Dermis blood vessel endothelial cell (primary cell): ENCODE results near the gene ENOX1. TPM values are rescaled to one million over a fixed set of nuclear protein-coding genes. Genes with fewer than 3 reads are reported as not detected.

ENCODE experiments used
- DNase-seq: peaks from one replicate; pipeline ENCODE4 v3.0.0; 2010
- total RNA-seq: library from RNA; depleted of rRNA; stranded (reverse); fragments of >200 nt; gene quantifications from 2 replicates; pipeline ENCODE4 v1.2.3, GENCODE V29; 2014

Gene ENOX1
- total RNA-seq, 1 donor from 2014 or later, result 2.0 TPM

- peak; percentile 5 for DNase-seq
These were observed 1.5 kb downstream of the ENOX1 start for GRCh38 chr13:43785261-43785649.

DNA sequence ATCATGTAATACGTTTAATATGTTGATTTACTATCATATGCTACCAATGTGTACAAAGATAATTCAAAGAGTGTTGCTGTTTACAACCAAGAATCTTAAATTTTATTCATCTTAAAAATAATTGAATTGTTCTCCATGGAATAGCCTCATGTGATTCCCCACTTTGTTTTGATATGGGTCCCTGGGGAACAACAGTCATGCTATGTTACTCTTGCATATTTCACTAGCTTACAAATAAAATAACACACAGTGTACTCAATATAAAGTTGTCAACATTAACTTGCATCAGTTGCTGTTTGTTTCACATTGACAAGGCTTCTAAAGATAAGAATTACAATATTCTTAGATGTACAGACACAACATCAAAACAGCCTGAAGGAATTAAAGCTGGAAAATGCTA, 2.3 kb downstream of the ENOX1 start:
- DNase-seq, result no peak

- peak; percentile 70 for DNase-seq
These were observed 3.0 kb downstream of the ENOX1 start for GRCh38 chr13:43783820-43784219.

DNA sequence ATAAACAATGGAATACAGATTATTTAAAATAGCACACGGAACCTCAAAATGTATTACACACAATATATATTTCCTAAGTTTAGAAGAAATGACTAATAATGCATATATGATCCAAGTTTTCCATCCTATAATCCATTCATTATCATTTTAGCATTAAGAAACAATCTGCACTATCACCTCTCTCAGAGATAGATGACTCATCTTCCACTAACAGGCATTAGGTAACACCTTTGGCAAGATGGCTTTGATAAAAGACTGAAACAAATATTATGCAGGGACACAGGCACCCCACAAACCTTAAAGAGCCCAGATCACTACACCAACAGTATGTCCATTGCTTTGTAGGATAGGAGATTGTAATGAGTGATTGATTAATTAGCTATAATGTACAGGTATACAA, 4.1 kb downstream of the ENOX1 start:
- DNase-seq, result no peak

GRCh38 chr13:43780666-43781065, 6.1 kb downstream of the ENOX1 start:
- no peak for DNase-seq

DNA sequence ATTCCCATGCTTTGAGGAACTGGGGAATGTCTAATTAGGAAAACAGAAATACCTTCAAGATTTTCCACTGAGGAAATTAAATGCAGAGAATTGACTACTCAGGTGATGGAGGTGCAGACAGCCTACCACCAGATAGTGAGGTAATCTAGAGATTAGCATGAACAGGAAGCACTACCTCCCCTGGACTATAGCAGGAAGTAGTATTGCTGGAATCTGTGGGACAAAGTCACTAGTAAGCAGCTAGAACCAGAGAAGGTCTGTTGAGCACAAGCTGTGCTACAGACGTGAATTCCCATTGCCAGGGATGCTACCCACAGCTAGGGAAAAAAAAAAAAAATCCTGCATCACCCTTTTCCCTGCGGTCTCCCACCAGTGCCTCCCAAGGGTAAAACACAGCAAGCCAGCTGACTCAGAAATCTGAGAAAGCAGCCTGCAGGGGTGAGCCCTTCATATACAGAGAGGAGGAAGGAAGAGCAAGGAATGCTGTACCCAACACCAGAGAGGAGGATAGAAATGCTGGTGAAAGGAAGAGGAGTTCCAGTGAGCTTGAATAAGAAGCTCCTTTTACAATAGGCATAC, 10.2 kb downstream of the ENOX1 start:
- DNase-seq, result no peak

- DNase-seq, result no peak
These were observed 10.8 kb downstream of the ENOX1 start for GRCh38 chr13:43776006-43776405.

- no peak for DNase-seq
These were observed 13.2 kb downstream of the ENOX1 start for GRCh38 chr13:43773602-43774001.

DNA sequence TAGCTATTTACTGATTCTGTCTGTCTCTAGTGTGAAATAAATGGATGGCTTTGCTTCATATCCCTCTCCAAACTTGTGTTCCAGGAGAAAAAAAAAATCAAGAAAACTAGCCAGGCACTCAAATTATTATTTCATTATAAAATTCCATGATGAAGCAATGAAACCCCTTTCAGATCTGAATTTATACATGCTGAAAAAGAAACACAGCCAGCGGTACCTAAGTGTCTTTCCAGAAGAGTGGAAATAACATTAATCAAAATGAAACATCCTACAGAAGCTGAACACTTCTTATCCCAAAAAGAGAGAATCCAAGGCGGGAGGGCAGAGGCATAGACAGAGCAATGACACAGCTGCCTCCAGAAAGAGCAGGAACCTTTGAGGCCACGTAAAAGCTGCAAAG, 15.9 kb downstream of the ENOX1 start:
- DNase-seq, result no peak

DNA sequence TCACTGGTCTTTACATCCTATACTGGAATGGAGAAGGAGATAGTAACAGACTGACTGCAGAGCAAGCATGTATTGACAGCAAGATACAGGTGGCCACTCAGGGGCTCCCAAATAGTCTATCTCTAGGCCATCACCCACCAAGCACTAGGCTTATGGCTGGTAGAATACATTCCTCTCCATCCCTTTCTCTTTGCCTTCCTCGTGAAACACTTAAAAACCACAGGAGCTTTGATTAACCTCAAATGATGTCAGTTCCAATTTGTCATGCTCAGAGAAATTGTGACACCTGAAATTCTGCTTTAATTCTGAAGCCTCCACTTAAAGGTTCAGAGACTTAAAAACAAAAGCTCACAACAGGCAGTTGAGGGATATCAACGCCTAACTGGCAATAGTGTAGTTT, 17.2 kb downstream of the ENOX1 start:
- DNase-seq, result no peak

DNA sequence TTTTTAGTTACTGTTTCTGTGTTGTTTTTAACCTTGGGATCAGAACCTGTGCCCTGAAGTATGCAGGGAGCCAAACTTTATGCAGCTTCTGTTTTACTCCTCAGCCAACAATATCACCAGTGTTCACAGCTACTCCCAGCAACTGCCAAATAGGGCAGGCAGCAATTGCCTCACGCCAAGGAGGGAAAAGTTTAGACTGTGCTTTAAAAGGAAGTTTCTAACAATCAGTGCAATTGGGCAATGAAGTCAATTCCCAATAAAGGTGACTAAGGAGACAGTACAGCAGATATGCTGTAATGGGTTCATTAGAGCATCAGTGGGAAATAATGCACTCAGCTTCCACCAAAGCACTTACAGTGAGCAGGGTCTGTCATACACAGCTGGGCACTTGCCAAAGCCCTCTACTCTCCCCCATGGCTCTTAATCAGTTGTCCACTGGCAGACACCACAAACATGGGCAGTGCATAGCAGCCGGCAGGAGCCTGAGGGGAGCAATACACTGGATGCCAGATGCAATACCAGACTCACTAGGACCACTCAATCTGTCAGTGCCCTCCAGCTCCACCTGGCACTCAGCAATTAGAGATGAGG, 19.3 kb downstream of the ENOX1 start:
- DNase-seq, result no peak

DNA sequence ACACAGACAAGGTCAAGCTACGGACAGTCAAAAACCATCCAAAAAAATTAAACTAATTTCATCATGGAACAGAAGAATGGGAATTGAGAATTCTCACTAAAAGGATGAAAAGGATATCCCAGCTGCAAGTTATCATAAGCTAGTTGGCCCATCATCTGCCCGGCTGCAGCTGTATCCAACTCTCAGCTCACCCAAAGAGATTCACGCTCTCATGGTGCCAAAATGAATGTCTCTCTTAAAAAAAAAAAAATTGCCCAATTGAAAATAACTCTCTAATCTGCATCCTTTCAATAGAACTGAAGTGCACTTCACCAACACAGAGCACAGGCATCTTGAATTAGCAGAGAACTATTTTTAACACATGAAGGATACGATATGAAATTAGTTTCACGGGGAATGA, 20.0 kb downstream of the ENOX1 start:
- DNase-seq, result no peak

GRCh38 chr13:43764349-43764748, 22.4 kb downstream of the ENOX1 start:
- no peak for DNase-seq

GRCh38 chr13:43763143-43763759, 23.5 kb downstream of the ENOX1 start:
- DNase-seq, result no peak

DNA sequence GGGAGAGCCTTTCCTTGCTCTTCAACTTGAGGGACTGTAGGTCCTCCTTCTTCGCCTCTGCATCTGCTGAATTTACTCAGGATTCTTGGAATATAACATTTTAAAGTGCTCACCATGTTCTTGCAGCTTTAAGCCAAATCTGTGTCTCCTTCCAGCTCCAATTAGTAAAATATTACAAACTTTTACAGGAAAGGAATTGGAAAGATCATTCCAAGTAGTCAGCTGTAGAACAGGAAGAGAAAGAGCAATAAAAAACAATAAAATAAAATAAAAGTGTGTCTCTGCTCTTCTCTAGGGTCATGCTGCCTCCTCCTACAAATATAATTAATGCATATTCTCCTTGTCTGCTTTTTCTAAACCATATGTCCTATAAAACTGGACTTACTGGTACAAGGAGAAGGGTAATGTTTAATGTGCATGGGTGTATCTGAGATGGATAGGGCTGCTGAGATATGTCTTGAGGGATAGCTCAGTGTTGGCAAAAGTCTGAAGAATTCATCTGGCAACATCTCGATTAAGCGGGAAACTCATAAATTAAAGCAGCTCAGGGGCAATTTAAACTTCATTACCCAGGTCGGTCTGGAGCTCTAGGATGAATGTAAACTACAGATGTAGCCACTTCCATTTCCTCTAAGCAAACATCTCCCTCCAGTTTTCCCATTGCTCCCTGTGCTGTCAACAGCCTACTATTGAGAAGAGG, 25.0 kb downstream of the ENOX1 start:
- no peak for DNase-seq

- DNase-seq, result no peak
These were observed 26.5 kb downstream of the ENOX1 start for GRCh38 chr13:43760257-43760656.

GRCh38 chr13:43758834-43759233, 27.9 kb downstream of the ENOX1 start:
- DNase-seq, result no peak

GRCh38 chr13:43757266-43757665, 29.5 kb downstream of the ENOX1 start:
- no peak for DNase-seq

- DNase-seq, result no peak
These were observed 30.9 kb downstream of the ENOX1 start for GRCh38 chr13:43755844-43756243.

DNA sequence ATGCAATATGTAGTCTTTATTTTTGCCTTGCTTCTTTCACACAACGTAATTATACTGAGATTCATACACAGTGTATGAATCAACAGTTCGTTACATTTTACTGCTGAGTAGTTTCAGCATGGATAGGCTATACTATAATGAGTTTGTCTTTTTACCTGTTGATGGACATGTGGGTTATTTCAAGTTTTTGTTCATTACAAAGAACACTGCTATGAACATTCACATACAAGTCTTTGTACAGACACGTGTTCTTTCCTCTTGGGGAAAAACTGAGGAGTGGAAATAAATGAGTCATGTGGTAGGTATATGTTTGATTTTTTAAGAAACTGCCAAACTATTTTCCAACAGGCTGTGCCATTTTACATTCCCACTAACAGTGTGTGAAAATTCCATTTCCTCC, 35.1 kb downstream of the ENOX1 start:
- DNase-seq, result no peak

DNA sequence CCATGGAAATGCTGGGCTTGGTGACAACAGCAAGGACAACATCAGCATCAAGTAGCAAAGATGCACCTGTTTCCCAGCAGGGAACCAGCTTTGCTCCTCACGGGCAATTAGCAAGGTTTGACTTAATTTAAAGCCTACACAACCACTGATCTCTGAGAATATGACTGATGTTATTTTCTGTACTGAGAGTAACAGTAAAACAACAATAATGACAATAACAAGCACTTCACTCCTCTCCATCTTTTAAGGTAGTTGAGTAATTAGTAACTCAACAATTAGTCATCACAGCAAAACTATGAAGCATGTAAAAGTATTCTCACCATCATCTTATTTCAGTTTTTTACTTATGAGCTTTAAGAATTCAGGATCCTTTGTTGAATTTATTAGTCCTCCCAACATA, 37.3 kb downstream of the ENOX1 start:
- DNase-seq, result no peak

GRCh38 chr13:43744261-43745031, 42.3 kb downstream of the ENOX1 start:
- no peak for DNase-seq

DNA sequence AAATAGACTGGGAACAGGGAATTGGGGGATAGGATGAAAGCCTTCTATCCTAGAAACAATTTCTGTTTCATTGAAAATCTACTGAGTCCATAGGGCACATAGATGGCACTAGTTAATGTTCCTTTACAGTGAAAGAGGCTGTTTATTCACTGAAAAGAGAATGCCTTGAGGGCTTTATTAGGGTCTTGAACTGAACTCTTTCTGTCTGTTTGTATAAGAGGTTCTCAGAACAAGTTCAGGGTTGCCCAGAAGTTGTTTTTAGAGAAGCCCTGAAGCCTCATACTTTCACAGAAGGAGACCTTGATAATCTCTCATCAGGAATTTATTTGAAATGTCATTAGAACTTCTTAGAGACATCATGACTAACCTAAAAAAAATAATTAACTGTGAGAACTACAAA, 43.9 kb downstream of the ENOX1 start:
- DNase-seq, result no peak
